HG03135 (cell line): ENCODE measurements around the gene NKX2-2.
A peak's percentile ranks its signal among the peaks of the same experiment; 100 is the strongest.
"Not testable (repeated sequence)": the region's sequence is repeated elsewhere in the genome, so short reads cannot be mapped to it uniquely, and the experiment has no call there.

Experiments
- ATAC-seq: cut with Tn5 transposase; IDR thresholded peaks from one replicate; pipeline ENCODE4 v1.9.1; 2021; ENCODE audit warnings: mild to moderate bottlenecking, moderate library complexity; ENCODE audit not compliant: unreplicated experiment

NKX2-2 gene

DNA sequence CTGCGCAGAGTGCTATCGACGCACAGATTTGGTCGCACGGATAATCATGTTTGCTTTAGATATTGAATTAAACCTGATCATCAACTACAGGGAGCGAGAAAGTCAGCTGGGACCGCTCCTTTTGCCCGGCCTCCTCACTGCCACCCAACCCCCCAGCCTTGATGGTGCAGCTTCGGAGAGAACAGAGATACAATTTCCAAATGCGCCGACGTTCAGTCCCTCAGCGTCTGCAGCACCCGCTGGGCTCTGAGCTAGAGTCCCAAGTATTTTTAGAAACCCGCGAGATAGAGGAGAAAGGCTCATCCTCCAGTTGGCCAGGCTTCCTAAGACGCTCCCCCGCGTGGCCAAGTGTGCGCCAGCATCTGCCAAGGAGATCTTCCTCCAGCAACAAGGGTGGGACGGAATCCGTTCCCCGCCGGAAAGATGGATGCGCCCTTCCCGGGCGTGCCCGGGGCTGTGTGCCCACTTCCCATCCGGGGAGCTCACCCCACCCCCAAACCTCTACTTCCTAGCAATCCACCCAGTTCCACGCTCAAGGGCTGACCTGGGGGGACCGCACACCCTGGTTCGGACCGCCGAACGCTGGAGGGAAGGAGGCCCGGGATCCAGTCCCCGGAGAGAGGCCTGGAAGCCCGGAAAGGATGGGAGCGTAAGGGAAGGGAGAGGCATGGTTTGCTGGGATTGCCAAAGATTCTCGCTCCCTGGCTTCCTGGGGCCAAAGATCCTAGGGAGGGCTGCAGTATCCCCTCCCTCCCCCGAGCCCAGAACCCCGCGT is 4.1 kb downstream of the NKX2-2 start:
- ATAC-seq = no peak

DNA sequence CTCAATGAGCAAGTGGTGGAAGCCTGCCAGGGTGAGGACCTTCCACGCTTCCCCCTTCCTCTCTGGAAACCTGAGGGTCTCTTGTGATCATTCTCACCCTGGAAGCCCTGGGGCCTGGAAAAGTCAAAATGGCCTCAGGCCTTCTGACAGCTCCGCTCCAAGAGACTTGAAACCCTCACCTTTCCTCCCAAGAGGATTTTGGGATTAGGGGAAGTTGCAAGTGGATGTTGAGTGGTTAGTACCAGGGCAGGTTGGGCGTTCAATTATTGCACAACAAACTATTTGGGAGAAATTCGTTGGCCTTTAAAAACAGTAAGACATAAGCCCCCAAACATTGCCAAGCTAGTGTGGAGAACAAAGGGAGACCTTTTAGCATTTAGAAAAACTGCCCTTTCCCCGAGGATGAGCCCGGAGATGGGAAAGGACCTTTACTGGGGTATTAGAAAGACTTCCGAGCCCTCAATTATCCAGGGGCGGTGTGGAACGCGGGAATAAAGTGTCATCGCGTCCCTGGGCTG is 4.7 kb downstream of the NKX2-2 start:
- ATAC-seq = no peak

DNA sequence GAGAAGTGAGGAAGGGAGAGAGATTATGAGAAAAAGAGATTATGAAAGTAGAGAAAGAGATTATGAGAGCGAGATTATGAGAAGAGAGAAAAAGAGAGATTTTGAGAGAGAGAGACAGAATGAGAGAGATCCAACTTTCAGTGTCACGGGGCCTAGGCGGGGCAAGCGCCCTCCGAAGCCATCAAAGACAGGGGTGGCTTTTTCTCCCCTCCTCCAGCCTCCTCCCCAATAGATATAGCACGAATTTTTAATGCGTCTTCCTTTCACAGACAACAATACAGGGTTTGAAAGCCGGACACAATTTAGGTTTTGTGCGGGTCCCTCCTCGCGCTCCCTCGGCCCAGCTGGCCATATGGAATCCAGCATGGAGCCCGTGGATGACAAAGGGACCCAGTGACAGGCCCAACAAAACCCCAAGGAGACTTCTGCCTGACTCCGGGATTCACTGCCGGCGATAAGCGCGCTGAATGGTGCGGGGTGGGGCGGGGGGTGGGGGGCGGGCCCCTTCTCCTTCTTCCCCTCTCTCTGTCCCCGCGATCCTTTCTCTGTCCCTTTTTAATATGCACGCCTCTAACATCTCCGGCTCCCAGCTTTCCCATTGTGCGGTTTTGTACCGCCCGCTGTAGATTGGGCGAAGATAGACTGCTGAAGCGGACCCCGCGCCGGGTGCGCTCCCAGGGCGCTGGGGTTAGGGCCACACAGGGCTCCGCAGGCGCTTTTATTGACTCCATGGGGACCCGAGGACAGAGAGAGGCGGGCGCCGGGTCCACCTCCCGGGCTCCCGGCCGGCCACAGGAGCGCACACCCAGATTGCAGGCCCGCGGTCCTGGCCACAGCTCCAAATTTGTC is 5.4 kb downstream of the NKX2-2 start:
- ATAC-seq = no peak

DNA sequence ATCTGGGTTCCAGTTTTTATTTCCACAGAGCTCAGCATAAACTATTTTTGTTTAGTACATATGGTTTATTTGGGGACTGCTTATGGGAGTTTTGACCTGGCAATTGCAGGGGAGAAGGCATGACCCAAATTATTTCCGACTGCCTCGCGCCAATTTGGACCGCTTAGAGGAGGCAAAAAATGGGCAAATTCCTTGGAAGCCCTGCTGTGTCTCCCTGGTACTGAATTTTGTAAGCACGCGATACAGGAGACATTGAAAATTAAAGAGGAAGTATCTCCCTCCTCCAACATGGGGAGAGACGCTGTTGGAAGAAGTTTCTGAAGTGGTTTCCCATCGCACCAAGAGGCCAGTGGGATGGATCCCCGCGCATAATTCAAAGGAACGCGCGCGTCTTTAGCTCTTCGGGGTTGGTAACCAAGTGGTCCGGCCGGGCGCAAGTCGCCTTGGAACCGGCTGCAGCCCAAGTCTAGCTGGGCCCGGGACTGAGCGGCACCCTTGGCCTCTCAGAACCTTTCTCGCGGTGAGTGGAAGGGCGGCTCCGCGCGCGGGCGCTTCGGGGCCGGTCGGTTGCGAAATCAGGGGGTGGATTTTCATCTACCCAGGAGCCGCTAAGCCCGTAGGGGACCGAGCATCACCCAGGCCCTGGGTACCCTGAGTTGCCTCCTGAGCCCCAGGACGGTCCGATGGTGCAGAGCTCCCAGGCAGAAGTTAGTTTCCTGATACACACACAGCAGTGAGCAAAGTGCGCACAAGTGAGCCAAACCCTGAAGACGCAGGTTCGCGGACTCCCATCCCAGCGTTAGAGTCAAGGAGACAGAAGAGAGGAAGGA is 6.2 kb downstream of the NKX2-2 start:
- no peak for ATAC-seq

DNA sequence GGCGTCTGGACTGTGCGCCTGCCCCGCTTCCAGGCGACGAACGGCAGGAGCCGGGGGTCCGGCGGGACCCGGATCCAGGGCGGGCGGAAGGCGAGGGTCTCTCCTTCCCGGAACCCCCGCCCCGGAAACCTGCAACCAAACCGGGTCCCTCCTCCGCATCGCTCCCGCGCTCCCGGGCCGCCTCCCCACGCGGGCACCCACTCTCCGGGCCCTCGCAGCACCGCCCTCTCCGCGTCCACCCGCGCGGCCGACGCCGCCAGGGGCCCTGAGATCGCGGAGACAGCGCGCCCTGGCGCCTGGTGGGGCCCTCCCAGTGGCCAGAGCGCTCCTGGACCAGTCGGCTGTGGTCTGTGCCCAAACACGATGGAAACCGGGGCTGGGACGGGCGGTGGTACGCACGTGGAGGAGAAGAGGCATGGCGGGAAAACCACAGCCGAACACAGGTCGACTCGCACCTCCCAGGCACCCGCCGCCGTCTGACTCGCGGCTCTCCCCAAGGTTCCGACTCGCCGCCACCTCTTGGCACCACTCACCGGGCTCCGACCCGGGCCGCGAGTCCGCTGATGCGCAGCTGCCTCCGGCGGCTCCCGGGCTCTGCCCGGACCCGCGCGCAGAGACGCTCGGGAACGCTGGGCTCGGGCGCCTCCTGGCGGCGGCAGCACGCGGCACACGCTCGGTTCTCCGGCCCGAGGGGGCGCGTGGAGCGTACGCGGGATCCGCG is 7.9 kb downstream of the NKX2-2 start:
- ATAC-seq = no peak

DNA sequence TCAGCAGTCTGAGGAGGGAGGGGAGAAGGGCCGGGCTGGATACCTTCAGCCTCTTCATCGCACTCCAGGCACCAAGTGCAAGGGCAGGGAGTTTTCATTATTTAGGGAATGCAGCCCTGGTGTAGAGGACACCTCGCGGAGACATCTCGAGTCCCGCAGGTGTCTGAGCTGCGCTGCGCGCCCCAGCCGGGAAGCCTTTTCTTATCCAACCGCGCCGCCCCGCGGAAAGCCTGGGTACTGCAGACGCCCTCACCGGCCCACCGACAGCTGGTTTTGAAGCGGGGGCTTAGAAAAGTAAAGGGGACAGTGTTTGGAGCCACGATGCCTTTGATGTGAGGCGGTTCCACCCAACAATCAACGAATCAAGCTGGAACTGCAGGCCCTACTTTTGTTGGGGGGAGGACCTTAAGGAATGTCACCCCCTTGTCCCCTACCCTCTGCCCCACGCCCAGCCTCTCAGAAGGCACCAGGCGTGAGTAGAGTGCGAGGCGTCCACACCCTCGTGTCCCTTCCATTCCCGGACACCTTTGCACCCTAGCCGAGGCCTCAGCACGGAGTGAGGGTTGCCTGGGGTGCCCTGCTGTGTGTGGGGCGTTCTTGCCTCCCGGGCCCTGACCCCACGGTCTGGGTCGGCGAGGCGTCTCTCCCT is 8.6 kb downstream of the NKX2-2 start:
- ATAC-seq = no peak

DNA sequence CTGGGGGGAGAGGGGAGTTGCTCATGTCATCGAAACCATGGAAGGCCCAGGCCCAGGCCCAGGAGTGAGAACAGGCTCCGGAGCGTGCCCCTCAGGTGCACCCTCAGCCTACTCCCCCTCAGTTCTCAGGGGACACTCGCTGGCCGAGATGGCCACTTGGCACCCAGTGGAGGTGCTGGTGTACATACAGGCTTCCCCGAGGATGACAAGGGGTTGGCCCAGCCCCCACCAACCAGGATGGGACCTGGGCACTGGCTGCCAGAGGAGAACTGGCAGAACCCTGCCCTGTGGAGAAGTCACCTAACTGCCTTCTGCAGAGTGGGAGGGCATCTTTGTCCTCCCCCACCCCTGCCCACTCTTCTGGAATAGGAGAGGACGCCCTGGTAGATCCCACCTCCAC is 9.5 kb downstream of the NKX2-2 start:
- ATAC-seq = no peak

DNA sequence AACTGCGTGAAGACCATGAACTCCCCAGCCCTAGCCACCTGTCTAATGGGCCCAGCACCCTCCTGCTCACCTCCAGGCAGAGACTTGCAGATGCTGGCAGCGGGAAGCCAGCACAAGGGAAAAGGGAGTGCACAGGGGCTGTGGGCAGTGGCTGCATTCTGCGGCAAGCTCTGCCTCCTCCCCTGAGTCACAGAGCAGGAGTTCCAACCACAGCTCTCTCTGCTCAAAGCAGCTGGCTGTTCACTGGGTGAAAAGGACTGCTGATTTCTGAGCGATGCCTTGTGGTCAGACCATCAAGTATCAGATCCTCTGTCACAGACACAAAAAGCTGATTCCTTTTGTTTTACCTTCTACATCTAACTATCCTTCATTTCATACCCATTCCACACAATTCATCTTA is 10.5 kb downstream of the NKX2-2 start:
- ATAC-seq = peak; percentile 86

DNA sequence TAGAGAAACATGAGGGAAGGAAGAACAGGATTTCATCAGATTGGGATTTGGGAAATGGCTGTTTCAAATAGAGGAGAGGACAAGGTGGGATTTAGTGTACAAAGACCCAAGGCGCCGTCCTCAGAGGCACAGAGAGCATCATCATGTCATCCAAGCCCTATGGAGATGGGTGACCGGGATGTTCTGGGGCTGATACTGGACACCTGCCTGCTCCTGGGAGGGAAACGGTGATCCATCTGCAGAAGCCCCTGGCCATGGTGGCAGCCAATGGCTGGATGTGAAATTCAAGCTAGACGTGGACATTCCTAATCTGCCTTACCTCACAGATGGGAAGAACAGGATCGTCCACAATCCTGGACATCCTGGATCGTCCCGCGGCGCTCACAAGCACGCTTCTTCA is 12.7 kb downstream of the NKX2-2 start:
- ATAC-seq = no peak

DNA sequence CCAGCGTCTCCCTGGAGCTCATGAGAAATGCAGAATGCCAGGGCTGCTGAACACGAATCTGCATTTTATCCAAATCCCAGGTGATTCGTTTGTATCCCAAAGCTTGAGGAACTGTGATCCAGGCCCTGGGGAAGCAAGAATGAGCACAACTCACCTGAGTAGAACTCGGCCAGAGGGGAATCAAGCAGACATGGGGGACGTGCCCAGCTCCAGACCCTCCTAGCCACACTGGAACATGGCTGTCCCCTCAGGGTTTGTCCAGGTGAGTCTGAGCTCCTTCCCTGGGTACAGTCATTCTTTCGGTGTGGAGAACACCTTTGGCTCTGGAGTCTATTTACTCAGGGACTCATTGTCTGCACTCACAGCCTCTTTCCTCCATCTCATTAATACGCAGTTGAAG is 13.3 kb downstream of the NKX2-2 start:
- ATAC-seq = no peak

DNA sequence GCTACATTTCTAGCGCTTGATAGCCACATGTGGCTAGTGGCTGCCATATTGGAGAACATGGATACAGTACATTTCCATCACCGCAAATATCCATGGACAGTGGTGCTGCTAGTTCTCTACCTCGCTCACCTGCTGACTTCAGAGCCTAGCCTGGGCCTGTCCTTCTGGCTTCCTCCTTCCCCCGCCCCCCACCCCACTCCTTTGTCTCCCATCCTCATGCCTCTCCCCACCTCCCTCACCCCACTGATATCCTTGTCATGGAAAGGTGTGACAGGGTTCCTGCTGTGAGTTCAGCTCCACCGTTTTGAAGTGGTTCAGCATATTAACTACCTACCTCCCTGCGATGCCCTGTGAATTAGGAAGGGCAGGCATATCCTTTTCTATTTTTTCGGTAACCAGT is 14.2 kb downstream of the NKX2-2 start:
- no peak for ATAC-seq

DNA sequence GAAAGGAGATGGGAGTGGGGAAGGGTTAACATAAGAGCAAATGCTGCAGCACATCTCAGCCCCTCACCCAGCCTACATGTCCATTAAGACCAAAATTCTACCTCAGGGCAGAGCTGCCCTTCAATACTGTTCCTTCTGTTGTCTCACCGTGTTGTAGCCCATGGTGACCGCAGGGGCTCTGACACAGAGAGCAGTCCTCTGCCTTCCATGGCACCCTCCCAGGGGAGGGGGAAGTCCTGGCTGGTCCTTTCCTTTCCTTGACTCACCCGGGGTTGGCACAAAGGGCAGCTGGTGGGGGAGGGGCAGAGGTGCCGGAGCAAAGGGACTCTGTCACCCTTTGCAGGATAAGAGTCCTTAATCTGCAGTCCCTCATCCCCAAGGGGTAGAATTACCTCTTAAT is 15.2 kb downstream of the NKX2-2 start:
- ATAC-seq = no peak

DNA sequence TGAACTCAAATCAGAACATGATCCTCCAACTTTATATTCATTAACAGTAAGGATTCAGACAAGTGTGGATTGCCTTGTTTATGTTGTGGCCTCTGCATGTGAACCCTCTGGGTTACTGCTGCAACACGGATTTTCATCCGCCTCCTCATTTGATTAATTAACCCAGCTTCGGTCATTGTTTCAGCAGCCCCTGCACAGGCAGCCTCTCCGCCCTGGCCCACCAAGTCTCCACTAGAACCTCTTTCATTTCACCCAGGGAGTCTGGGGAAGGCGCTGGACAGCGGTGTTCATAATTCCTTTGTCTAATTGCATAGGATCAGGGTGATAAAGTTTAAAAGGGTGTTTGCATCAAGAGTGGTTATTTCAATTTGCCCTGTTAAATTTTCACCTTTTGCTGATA is 15.7 kb downstream of the NKX2-2 start:
- ATAC-seq = no peak

DNA sequence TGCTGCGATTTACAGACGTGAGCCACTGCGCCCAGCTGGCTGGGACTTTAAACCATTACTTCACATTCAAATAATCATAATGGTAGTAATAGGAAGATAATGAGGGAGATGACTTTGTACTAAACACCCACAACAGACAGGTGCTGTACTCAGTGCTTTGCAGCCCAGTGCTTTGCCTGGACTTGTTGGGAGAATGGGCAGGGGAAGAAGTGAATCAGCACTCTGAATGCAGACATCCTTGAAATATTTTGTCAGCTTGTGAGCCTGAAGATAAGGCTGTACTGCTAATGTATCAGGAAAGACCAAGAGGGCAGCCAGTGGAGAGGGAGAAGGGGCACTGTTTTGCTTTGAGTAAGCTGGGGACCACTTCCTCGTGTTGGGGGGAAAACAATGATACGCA is 17.4 kb downstream of the NKX2-2 start:
- ATAC-seq = no peak

DNA sequence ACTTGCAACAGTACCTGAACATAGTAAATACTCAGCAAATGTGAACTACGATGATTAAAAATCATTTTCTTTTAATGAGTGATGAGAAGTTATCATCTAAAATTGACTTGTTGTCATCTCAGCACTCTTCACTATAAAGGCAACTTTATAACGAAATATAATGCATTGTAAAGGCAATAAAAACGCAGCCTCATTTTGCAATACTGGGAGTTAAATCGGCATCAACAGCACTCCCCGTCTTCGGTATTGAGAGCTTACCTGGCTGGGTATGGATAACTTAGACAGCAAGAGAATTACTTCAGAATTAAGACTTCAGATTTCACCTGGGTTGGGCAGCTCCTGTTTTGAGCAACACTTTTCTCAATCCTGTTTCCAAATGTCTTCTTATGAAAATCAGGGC is 20.8 kb downstream of the NKX2-2 start:
- no peak for ATAC-seq

DNA sequence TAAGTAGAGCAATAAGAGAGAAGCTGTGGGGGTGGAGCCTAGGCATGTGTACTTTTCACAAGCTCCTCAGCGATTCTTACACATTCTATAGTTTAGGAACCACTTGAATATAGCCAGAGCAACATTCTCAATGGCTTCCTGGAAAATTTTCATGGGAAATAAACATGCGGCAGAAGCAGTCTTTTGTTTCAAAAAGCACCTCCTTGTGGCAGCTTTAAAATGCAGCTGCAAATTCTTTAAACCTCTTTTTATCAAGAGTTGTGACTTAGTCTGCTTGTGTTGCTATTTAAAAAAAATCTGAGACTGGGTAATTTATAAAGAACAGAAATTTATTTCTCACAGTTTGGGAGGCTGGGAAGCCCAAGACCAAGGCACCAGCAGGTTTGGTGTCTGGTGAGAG is 23.8 kb downstream of the NKX2-2 start:
- ATAC-seq = no peak

DNA sequence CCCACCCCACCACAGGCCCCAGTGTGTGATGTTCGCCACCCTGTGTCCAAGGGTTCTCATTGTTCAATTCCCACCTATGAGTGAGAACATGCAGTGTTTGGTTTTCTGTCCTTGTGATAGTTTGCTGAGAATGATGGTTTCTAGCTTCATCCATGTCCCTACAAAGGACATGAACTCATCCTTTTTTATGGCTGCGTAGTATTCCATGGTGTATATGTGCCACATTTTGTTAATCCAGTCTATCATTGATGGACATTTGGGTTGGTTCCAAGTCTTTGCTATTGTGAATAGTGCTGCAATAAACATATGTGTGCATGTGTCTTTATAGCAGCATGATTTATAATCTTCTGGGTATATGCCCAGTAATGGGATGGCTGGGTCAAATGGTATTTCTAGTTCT is 33.7 kb downstream of the NKX2-2 start:
- not testable (repeated sequence) for ATAC-seq

DNA sequence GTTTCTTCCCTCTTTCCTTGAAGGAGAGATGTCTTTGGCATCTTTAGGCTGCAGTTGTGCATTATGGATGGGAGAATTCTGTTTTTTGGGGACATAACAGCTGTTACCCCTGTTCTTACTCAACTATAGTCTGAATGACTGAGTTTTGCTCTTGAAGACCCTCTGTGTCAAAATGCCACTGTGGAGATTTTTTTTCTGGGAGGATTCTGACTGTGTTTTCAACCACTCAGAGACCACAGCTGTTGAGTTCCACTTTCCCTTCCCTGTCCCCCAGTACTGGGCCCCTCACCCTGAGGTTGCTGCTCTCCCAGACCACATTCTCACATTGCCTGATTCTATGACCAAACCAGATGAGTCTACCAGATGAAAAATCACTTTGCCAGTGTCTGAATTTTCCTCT is 48.1 kb downstream of the NKX2-2 start:
- ATAC-seq = no peak

DNA sequence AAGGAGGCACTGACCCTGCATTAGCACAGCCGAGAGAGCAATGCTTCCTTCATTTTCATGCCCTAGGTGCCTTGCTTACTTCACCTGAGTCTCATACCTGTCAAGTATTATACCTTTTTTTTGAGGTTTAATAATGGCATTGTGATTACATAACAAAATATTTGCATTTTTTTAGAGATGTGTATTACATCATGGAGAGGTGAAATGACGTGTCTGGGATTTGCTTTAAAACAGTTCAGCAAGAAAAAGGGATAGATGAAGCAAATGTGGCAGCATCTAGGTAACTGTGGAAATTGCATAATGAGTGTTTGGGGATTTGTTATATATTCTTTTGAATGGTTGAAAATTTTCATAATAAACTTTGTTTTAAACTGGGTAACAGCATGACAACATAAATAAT is 48.9 kb downstream of the NKX2-2 start:
- no peak for ATAC-seq
